ENCODE data around the gene GSC2.

GSC2 gene

DNA sequence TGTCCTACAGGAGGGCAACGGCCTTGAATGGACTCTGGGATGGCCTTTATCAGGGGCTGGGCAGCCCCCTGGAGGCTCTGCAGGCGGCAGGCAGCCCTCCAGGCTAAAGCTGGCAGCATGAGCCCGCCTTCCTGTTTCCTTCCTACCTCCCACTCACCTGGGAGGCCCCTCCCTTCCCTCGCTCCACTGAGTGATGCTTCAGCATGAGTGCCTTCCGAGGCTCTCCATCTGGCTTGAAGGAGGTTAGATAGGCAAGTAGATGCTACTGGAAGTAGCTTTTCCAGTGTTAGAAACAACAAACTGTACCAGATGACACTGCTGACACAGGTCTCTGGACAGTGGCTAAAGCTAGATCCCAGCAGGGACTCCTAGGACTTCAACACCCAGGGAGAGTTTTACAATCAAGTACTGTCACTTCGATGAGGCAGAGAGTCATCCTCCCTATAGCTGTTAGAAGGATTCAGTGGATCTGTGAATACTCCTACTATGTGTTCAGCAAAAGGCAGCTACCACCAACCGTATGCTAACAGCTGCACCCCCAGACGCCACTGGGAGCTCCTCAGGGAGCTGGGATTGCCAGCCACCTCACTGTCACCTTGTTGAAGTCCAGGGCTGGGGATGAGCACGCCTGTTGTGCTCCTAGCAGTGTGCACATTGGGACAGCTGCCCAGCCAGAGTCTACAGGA is 32.5 kb upstream of the GSC2 start:
- H2BK120ac ChIP-seq (ENCODE audit: low read depth, low read length): no peak overlapping the region
- no peak overlapping the region for H3K4me3 ChIP-seq (ENCODE audit: low read length)

DNA sequence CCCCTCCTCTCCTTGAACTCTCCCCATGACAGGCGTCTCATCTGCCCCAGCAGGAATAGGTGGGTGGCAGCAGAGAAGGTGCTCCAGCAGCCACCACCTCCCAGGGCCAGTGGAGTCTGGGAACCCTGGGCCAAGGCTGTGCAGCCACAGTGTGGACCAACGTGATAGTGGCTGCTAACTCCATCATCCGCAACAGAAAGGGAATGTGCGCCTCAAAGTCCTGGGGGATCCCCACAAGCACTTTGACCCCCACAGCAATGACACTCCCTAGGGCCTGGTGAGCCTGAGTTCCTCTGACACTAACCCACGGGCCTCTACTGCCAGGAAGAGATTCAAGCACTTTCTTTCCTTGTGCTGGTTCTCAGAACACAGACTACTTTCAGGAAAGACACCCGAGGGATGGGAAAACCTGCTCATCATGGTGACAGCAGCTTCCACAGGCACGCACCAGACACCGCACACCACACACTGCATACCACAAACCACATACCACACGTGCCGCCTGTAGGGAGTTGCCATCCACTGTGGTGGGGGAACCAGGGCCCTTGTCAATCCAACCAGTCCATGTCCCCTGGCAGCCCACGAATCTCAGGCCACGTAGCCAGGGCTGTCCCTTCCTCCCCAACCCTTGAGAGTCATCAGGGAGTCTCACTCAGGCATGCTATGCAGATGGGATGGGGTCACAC is 31.8 kb upstream of the GSC2 start:
- no peak for DNase-seq
- H3K18ac ChIP-seq (ENCODE audit: low read length): no peak overlapping the region
- no peaks in the 10 kb centered on the region for H3K36me3 ChIP-seq (ENCODE audit: control insufficient read depth, insufficient read depth, low read length)
- no peak overlapping the region for H2BK120ac ChIP-seq (ENCODE audit: low read depth, low read length)
- H4K5ac ChIP-seq (ENCODE audit: low read length): no peak overlapping the region
- H4K8ac ChIP-seq (ENCODE audit: low read depth, low read length): no peak overlapping the region
- H3K4me3 ChIP-seq (ENCODE audit: low read length): no peak overlapping the region
- H3K4me2 ChIP-seq (ENCODE audit: low read length): no peak overlapping the region
- WGBS (ENCODE audit: extremely low coverage, insufficient coverage, low lambda C conversion rate): no CpG with 5 or more reads among the region's 12 CpGs
- no peaks in the 10 kb centered on the region for H3K27me3 ChIP-seq (ENCODE audit: insufficient read depth, low read length, poor library complexity)
- H3K56ac ChIP-seq (ENCODE audit: low read length): no peak overlapping the region
- H3K23ac ChIP-seq (ENCODE audit: low read length): no peak overlapping the region
- no peaks in the 10 kb centered on the region for H3K4me1 ChIP-seq (ENCODE audit: control insufficient read depth, low read depth, low read length)
- H3K27ac ChIP-seq (ENCODE audit: low read depth, low read length): no peak overlapping the region
- no peak overlapping the region for H3K4ac ChIP-seq (ENCODE audit: low read depth, low read length)
- no peak overlapping the region for H2BK15ac ChIP-seq (replicated peaks; ENCODE audit: low read depth)
- no peak overlapping the region for H2AK5ac ChIP-seq (ENCODE audit: low read length)
- H3K79me2 ChIP-seq (ENCODE audit: control insufficient read depth, insufficient read depth, low read length): peaks cover 6% of the 10 kb centered on the region
- no peak overlapping the region for H3K9ac ChIP-seq (ENCODE audit: low read length)
- peaks cover 4% of the 10 kb centered on the region for H3K79me1 ChIP-seq (ENCODE audit: low read length)
- H2BK5ac ChIP-seq (ENCODE audit: low read length): no peak overlapping the region

More for the DNA sequence above, 32.5 kb upstream of the GSC2 start:
- Histone ChIP-seq H4K8ac (ENCODE audit: low read depth, low read length) (no peak overlapping the region), H3K4me2 (ENCODE audit: low read length) (no peak overlapping the region), H3K18ac (ENCODE audit: low read length) (no peak overlapping the region), H3K27ac (ENCODE audit: low read depth, low read length) (no peak overlapping the region), H3K56ac (ENCODE audit: low read length) (peak overlapping the region; percentile 15), H3K79me2 (ENCODE audit: control insufficient read depth, insufficient read depth, low read length) (peaks cover 2% of the 10 kb centered on the region), H2BK5ac (ENCODE audit: low read length) (no peak overlapping the region), H3K4me1 (ENCODE audit: control insufficient read depth, low read depth, low read length) (no peaks in the 10 kb centered on the region), H3K23ac (ENCODE audit: low read length) (no peak overlapping the region), H3K36me3 (ENCODE audit: control insufficient read depth, insufficient read depth, low read length) (peaks cover 2% of the 10 kb centered on the region), H2AK5ac (ENCODE audit: low read length) (no peak overlapping the region), H2BK15ac (replicated peaks; ENCODE audit: low read depth) (no peak overlapping the region), H3K9ac (ENCODE audit: low read length) (no peak overlapping the region), H4K5ac (ENCODE audit: low read length) (no peak overlapping the region), H3K79me1 (ENCODE audit: low read length) (no peaks in the 10 kb centered on the region), H3K27me3 (ENCODE audit: insufficient read depth, low read length, poor library complexity) (no peaks in the 10 kb centered on the region), H3K4ac (ENCODE audit: low read depth, low read length) (no peak overlapping the region)
- DNase-seq: no peak
- no CpG with 5 or more reads among the region's 9 CpGs for WGBS (ENCODE audit: extremely low coverage, insufficient coverage, low lambda C conversion rate)

DNA sequence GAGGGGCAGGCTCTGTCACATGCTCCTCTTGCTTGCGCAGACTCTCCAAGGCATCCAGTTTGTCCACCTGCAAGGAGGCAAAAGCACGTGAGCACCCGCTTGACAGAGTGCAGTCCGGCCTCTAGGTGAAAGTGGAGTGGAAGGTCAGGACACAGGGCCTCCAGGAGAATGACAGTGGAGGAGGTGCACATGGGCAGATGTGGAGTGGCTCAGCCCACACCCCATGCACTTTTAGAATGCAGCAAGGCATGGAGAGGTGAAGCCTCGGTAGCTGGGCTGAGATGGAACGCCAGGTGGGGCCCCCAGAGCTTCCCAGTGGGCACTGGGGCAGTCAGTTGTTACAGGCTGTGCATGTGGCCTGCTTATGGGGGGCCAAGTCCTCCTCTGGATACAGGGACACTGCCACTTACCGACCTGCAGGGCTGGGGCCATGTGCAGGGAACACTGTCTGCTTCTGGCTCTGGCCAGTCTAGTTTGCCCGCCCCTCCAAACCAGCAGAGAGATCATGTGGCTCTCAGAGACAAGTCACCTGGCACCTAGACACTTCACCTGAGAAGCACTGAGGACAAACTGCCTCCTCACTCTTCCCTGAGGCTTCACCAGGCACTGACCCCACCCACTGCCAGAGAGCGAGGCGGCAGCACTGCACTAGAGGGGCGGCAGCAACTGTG is 30.8 kb upstream of the GSC2 start:
- no peak overlapping the region for H4K5ac ChIP-seq (ENCODE audit: low read length)
- H3K4me1 ChIP-seq (ENCODE audit: control insufficient read depth, low read depth, low read length): peaks cover 3% of the 10 kb centered on the region
- H3K36me3 ChIP-seq (ENCODE audit: control insufficient read depth, insufficient read depth, low read length): peaks cover 3% of the 10 kb centered on the region
- H2AK5ac ChIP-seq (ENCODE audit: low read length): no peak overlapping the region
- no peak overlapping the region for H3K27ac ChIP-seq (ENCODE audit: low read depth, low read length)
- H3K56ac ChIP-seq (ENCODE audit: low read length): no peak overlapping the region
- peaks cover 10% of the 10 kb centered on the region for H3K79me2 ChIP-seq (ENCODE audit: control insufficient read depth, insufficient read depth, low read length)
- H4K8ac ChIP-seq (ENCODE audit: low read depth, low read length): no peak overlapping the region
- WGBS (ENCODE audit: extremely low coverage, insufficient coverage, low lambda C conversion rate): no CpG with 5 or more reads among the region's 11 CpGs
- no peak overlapping the region for H2BK5ac ChIP-seq (ENCODE audit: low read length)
- peaks cover 8% of the 10 kb centered on the region for H3K79me1 ChIP-seq (ENCODE audit: low read length)
- no peak overlapping the region for H3K9ac ChIP-seq (ENCODE audit: low read length)
- no peak overlapping the region for H2BK120ac ChIP-seq (ENCODE audit: low read depth, low read length)
- no peak overlapping the region for H3K4ac ChIP-seq (ENCODE audit: low read depth, low read length)
- no peak overlapping the region for H3K4me3 ChIP-seq (ENCODE audit: low read length)
- no peak overlapping the region for H3K18ac ChIP-seq (ENCODE audit: low read length)
- H2BK15ac ChIP-seq (replicated peaks; ENCODE audit: low read depth): no peak overlapping the region
- H3K27me3 ChIP-seq (ENCODE audit: insufficient read depth, low read length, poor library complexity): no peaks in the 10 kb centered on the region
- H3K23ac ChIP-seq (ENCODE audit: low read length): no peak overlapping the region
- no peak for DNase-seq
- H3K4me2 ChIP-seq (ENCODE audit: low read length): no peak overlapping the region

- H4K8ac ChIP-seq (ENCODE audit: low read depth, low read length): no peak overlapping the region
- H4K5ac ChIP-seq (ENCODE audit: low read length): no peak overlapping the region
- H3K56ac ChIP-seq (ENCODE audit: low read length): no peak overlapping the region
- H3K36me3 ChIP-seq (ENCODE audit: control insufficient read depth, insufficient read depth, low read length): peaks cover 3% of the 10 kb centered on the region
- H2BK15ac ChIP-seq (replicated peaks; ENCODE audit: low read depth): no peak overlapping the region
- no peak overlapping the region for H3K27ac ChIP-seq (ENCODE audit: low read depth, low read length)
- H3K9ac ChIP-seq (ENCODE audit: low read length): no peak overlapping the region
- H2BK120ac ChIP-seq (ENCODE audit: low read depth, low read length): no peak overlapping the region
- peaks cover 10% of the 10 kb centered on the region for H3K79me2 ChIP-seq (ENCODE audit: control insufficient read depth, insufficient read depth, low read length)
- H3K18ac ChIP-seq (ENCODE audit: low read length): no peak overlapping the region
- H2AK5ac ChIP-seq (ENCODE audit: low read length): no peak overlapping the region
- H3K4me2 ChIP-seq (ENCODE audit: low read length): no peak overlapping the region
- peaks cover 13% of the 10 kb centered on the region for H3K79me1 ChIP-seq (ENCODE audit: low read length)
- H2BK5ac ChIP-seq (ENCODE audit: low read length): no peak overlapping the region
- H3K4ac ChIP-seq (ENCODE audit: low read depth, low read length): no peak overlapping the region
- no peak overlapping the region for H3K23ac ChIP-seq (ENCODE audit: low read length)
- no CpG with 5 or more reads among the region's 9 CpGs for WGBS (ENCODE audit: extremely low coverage, insufficient coverage, low lambda C conversion rate)
- H3K4me1 ChIP-seq (ENCODE audit: control insufficient read depth, low read depth, low read length): peaks cover 3% of the 10 kb centered on the region
- H3K27me3 ChIP-seq (ENCODE audit: insufficient read depth, low read length, poor library complexity): no peaks in the 10 kb centered on the region
- no peak for DNase-seq
- H3K4me3 ChIP-seq (ENCODE audit: low read length): no peak overlapping the region
Measured at GRCh38 chr22:19180234-19180633, 30.1 kb upstream of the GSC2 start.

- H3K79me2 ChIP-seq (ENCODE audit: control insufficient read depth, insufficient read depth, low read length): peaks cover 10% of the 10 kb centered on the region
- peak overlapping the region; percentile 57 for H3K4me3 ChIP-seq (ENCODE audit: low read length)
- no CpG with 5 or more reads among the region's 15 CpGs for WGBS (ENCODE audit: extremely low coverage, insufficient coverage, low lambda C conversion rate)
- DNase-seq: peak; percentile 90
- H3K79me1 ChIP-seq (ENCODE audit: low read length): peaks cover 17% of the 10 kb centered on the region
- H3K56ac ChIP-seq (ENCODE audit: low read length): peak overlapping the region; percentile 90
- no peak overlapping the region for H3K18ac ChIP-seq (ENCODE audit: low read length)
- peak overlapping the region; percentile 87 for H3K4me2 ChIP-seq (ENCODE audit: low read length)
- H3K27ac ChIP-seq (ENCODE audit: low read depth, low read length): no peak overlapping the region
- peak overlapping the region; percentile 81 for H3K9ac ChIP-seq (ENCODE audit: low read length)
- H2BK5ac ChIP-seq (ENCODE audit: low read length): no peak overlapping the region
- H4K8ac ChIP-seq (ENCODE audit: low read depth, low read length): no peak overlapping the region
- H2BK15ac ChIP-seq (replicated peaks; ENCODE audit: low read depth): no peak overlapping the region
- no peak overlapping the region for H3K4ac ChIP-seq (ENCODE audit: low read depth, low read length)
- no peak overlapping the region for H3K23ac ChIP-seq (ENCODE audit: low read length)
- peaks cover 3% of the 10 kb centered on the region for H3K4me1 ChIP-seq (ENCODE audit: control insufficient read depth, low read depth, low read length)
- no peak overlapping the region for H2AK5ac ChIP-seq (ENCODE audit: low read length)
- no peak overlapping the region for H4K5ac ChIP-seq (ENCODE audit: low read length)
- H3K36me3 ChIP-seq (ENCODE audit: control insufficient read depth, insufficient read depth, low read length): peaks cover 3% of the 10 kb centered on the region
- no peak overlapping the region for H2BK120ac ChIP-seq (ENCODE audit: low read depth, low read length)
- H3K27me3 ChIP-seq (ENCODE audit: insufficient read depth, low read length, poor library complexity): no peaks in the 10 kb centered on the region
Measured at GRCh38 chr22:19179497-19180048, 29.5 kb upstream of the GSC2 start.

All from mesendoderm (in vitro differentiated cells).